ENCODE measurements around the gene GTF2IRD1. TPM values are rescaled to one million over a fixed set of nuclear protein-coding genes. Genes with fewer than 3 reads are reported as not detected.

Gene GTF2IRD1
- total and polyA plus RNA-seq, 9 donors: 12.5 to 44.3 (median 40.7) TPM

- peaks cover 11% of the 10 kb centered on the region for H3K4me1 ChIP-seq (ENCODE audit: control insufficient read depth, insufficient read depth, low read length)
- peaks cover 13% of the 10 kb centered on the region for H3K36me3 ChIP-seq (ENCODE audit: control insufficient read depth, insufficient read depth, low read length)
- H3K27me3 ChIP-seq (ENCODE audit: control insufficient read depth, insufficient read depth, low read length): no peaks in the 10 kb centered on the region
- no peak overlapping the region for H3K4me3 ChIP-seq (ENCODE audit: low read length)
- H3K9me3 ChIP-seq (replicated peaks; ENCODE audit: control insufficient read depth, low read depth, low read length): no peaks in the 10 kb centered on the region
- no peak for DNase-seq
- no peak overlapping the region for H3K27ac ChIP-seq (ENCODE audit: low read length)
- 79% methylated on average over 10 of the region's 14 CpGs for WGBS (ENCODE audit: insufficient coverage)
Observed at GRCh38 chr7:74569501-74570075, 115.9 kb downstream of the GTF2IRD1 start.

DNA sequence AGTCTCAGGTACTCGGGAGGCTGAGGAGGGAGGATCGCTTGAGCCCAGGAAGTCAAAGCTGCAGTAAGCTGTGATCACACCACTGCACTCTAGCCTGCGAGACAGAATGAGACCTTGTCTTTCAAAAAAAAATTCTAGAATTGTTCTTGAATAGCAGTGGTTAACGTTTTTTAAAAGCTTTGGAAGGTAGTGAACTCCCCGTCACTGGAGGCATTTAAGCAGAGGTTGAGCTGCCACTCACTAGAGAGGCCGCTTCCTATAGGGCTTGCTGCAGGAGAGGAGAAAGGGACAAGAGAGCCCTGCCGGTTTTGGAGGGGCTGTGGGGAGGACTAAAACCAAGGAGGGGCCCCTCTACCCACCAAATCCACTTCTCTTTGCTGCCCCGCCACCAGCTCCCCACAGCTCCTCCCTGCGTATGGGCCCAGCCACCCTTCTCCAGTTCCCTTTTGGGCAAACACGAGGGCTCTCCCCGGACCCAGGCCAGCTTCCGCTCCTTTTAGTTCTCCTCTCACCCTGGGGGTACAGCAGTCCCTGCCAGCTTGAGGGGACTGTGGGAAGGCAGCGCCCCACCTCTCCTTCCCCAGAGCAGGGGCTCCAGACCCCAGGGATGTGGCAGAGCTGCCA, 116.9 kb downstream of the GTF2IRD1 start:
- 90% methylated on average over 7 of the region's 13 CpGs for WGBS (ENCODE audit: insufficient coverage)
- H3K27ac ChIP-seq (ENCODE audit: low read length): no peak overlapping the region

GRCh38 chr7:74572301-74572979, 118.7 kb downstream of the GTF2IRD1 start:
- Histone ChIP-seq H3K9me3 (replicated peaks; ENCODE audit: control insufficient read depth, low read depth, low read length) (no peaks in the 10 kb centered on the region), H3K4me3 (ENCODE audit: low read length) (no peak overlapping the region), H3K27ac (ENCODE audit: low read length) (no peak overlapping the region), H3K4me1 (ENCODE audit: control insufficient read depth, insufficient read depth, low read length) (peaks cover 11% of the 10 kb centered on the region), H3K36me3 (ENCODE audit: control insufficient read depth, insufficient read depth, low read length) (peaks cover 13% of the 10 kb centered on the region), H3K27me3 (ENCODE audit: control insufficient read depth, insufficient read depth, low read length) (no peaks in the 10 kb centered on the region)
- WGBS (ENCODE audit: insufficient coverage): 70% methylated on average over 2 of the region's 10 CpGs
- DNase-seq: no peak

More for the DNA sequence above, 116.9 kb downstream of the GTF2IRD1 start:
- Histone ChIP-seq H3K9me3 (replicated peaks; ENCODE audit: control insufficient read depth, low read depth, low read length) (no peaks in the 10 kb centered on the region), H3K4me3 (ENCODE audit: low read length) (no peak overlapping the region), H3K4me1 (ENCODE audit: control insufficient read depth, insufficient read depth, low read length) (peaks cover 11% of the 10 kb centered on the region), H3K36me3 (ENCODE audit: control insufficient read depth, insufficient read depth, low read length) (peaks cover 13% of the 10 kb centered on the region), H3K27me3 (ENCODE audit: control insufficient read depth, insufficient read depth, low read length) (no peaks in the 10 kb centered on the region)
- DNase-seq: no peak

- H3K27me3 ChIP-seq (ENCODE audit: control insufficient read depth, insufficient read depth, low read length): no peaks in the 10 kb centered on the region
Observed at GRCh38 chr7:74573512-74573911, 119.8 kb downstream of the GTF2IRD1 start.

DNA sequence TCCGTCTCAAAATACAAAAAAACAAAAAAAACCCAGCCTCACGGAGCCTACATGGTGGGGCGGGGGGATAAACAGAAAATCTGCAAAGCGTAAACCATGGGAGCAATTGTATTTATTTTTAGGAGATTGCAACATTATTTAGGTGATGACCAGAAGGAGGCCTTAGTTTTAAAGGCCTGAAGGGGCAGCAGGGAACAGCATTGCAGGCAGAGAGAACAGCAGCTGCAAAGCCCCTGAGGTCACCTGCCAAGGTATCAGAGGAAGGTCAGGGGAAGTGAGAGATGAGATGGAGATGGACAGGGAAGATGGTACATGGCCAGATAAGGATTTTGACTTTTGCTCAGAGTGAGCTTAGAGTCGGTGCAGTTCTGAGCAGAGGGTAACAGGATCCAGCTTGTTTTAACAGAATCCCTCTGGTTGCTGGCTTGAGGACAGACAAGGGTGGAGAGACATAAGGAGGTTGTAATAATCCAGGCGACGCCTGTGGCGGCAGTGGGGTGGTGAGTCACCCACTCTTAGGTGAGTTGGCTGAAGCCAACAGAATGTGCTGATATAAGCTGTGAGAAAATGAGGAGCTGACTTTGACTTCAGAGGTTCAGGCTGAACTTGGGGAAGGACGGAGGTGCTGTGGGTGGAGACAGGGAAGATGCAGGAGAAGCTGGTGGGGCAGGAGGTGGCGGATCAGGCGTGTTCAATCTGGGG, 121.5 kb downstream of the GTF2IRD1 start:
- H3K36me3 ChIP-seq (ENCODE audit: control insufficient read depth, insufficient read depth, low read length): peaks cover 16% of the 10 kb centered on the region
- peaks cover 4% of the 10 kb centered on the region for H3K4me1 ChIP-seq (ENCODE audit: control insufficient read depth, insufficient read depth, low read length)
- 88% methylated on average over 10 of the region's 11 CpGs for WGBS (ENCODE audit: insufficient coverage)
- no peaks in the 10 kb centered on the region for H3K27me3 ChIP-seq (ENCODE audit: control insufficient read depth, insufficient read depth, low read length)
- no peak overlapping the region for H3K27ac ChIP-seq (ENCODE audit: low read length)
- no peaks in the 10 kb centered on the region for H3K9me3 ChIP-seq (replicated peaks; ENCODE audit: control insufficient read depth, low read depth, low read length)
- no peak overlapping the region for H3K4me3 ChIP-seq (ENCODE audit: low read length)
- no peak for DNase-seq

More at GRCh38 chr7:74573512-74573911, 119.8 kb downstream of the GTF2IRD1 start:
- DNase-seq: no peak
- no peak overlapping the region for H3K27ac ChIP-seq (ENCODE audit: low read length)
- no peak overlapping the region for H3K4me3 ChIP-seq (ENCODE audit: low read length)
- H3K4me1 ChIP-seq (ENCODE audit: control insufficient read depth, insufficient read depth, low read length): peaks cover 10% of the 10 kb centered on the region
- H3K9me3 ChIP-seq (replicated peaks; ENCODE audit: control insufficient read depth, low read depth, low read length): no peaks in the 10 kb centered on the region
- H3K36me3 ChIP-seq (ENCODE audit: control insufficient read depth, insufficient read depth, low read length): peaks cover 13% of the 10 kb centered on the region
- WGBS (ENCODE audit: insufficient coverage): 67% methylated on average over 5 of the region's 8 CpGs

- H3K4me1 ChIP-seq (ENCODE audit: control insufficient read depth, insufficient read depth, low read length): peaks cover 4% of the 10 kb centered on the region
- H3K27me3 ChIP-seq (ENCODE audit: control insufficient read depth, insufficient read depth, low read length): no peaks in the 10 kb centered on the region
- no peak overlapping the region for H3K4me3 ChIP-seq (ENCODE audit: low read length)
- no peak for DNase-seq
- 100% methylated on average over 3 of the region's 7 CpGs for WGBS (ENCODE audit: insufficient coverage)
- H3K27ac ChIP-seq (ENCODE audit: low read length): no peak overlapping the region
- peaks cover 11% of the 10 kb centered on the region for H3K36me3 ChIP-seq (ENCODE audit: control insufficient read depth, insufficient read depth, low read length)
- H3K9me3 ChIP-seq (replicated peaks; ENCODE audit: control insufficient read depth, low read depth, low read length): no peaks in the 10 kb centered on the region
Observed at GRCh38 chr7:74575811-74576210, 122.1 kb downstream of the GTF2IRD1 start.

DNA sequence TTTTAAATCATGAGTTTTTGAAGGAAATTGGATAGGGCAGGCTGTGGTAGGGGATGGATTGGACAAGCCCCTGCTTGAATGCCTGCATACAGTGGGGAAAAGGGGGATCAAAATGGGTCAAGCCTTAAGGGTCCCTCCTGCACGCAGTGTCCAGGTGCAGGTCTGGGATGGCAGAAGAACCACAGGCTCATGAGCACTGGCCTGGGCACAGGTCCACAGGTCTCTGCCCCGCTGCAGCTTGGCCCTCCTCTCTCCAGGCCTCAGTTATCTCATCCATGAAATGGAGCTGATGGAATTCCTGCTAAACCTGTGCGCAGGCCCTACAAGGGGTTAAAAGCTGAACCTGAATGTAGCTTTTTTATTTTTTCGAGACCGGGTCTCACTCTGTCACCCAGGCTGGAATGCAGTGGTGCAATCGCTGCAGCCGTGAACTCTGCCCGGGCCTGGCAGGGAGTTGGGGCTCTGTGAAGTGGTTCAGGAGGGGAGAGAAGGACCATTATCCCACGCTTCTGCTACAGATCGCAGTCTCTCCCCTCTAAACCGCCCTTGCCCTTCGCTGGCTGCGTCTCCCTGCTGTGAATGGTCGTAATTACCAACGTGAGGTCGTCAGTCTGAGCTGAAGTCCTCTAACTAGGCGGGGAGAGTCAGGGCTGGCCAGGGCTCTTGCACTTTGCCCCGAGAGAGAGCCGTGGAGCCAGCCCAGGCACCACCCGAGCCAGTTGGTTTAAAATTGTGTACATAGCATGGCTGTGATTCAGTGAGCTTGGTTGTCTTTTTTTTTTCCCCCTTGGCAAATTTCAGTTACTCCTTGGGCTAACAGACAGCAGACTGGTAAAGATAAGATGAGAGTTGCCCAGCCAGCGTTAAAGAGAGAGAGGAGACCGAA, 126.3 kb downstream of the GTF2IRD1 start:
- H3K4me3 ChIP-seq (ENCODE audit: low read length): no peak overlapping the region
- H3K4me1 ChIP-seq (ENCODE audit: control insufficient read depth, insufficient read depth, low read length): no peaks in the 10 kb centered on the region
- no peaks in the 10 kb centered on the region for H3K27me3 ChIP-seq (ENCODE audit: control insufficient read depth, insufficient read depth, low read length)
- H3K36me3 ChIP-seq (ENCODE audit: control insufficient read depth, insufficient read depth, low read length): peaks cover 17% of the 10 kb centered on the region
- WGBS (ENCODE audit: insufficient coverage): 43% methylated on average over 9 of the region's 22 CpGs
- H3K9me3 ChIP-seq (replicated peaks; ENCODE audit: control insufficient read depth, low read depth, low read length): no peaks in the 10 kb centered on the region
- H3K27ac ChIP-seq (ENCODE audit: low read length): no peak overlapping the region
- DNase-seq: no peak

DNA sequence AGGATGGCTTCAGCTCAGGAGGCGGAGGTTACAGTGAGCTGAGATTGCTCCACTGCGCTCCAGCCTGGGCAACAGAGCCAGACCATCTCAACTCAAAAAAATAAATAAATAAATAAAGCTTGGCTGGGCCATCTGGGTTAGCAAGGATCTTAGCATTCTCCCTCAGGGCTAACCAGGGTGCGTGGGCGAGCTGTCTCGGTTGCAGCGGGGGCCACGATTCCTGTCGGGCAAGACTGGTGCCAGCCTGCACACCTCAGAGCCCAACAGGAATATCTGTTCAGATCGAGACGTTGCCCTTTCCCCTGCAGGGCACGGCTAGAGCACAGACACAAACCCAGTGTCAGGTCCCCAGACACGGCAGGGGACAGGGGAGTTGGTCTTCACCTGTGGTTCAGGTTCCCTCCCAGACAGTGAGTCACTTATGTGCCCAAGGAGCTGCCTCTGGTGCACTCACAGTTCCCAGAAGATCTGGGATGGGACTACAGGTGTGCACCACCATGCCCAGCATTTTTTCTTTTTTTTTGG, 128.3 kb downstream of the GTF2IRD1 start:
- H3K9me3 ChIP-seq (replicated peaks; ENCODE audit: control insufficient read depth, low read depth, low read length): no peaks in the 10 kb centered on the region

DNA sequence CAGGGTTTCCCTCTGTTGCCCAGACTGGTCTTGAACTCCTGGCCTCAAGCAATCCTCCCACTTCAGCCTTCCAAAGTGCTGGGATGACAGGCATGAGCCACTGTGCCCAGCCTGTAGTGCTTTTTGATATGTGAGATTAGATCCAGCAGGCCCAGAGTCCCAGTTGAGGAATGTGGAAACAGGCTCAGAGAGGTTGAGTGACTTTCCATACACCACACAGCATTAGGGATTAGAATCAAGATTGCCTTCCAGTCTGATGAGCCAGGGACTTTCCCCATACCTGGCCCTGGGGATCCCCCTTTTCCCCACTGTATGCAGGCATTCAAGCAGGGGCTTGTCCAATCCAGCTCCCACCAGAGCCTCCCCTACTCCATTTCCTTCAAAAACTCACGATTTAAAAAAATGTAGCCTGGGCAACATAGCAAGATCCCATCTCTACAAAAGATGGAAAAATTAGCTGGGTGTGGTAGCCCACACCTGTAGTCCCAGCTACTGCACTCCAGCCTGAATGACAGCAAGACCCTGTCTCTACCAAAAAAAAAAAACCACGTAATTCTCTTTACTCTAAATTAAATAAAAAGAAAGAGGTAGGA, 128.8 kb downstream of the GTF2IRD1 start:
- Histone ChIP-seq H3K36me3 (ENCODE audit: control insufficient read depth, insufficient read depth, low read length) (peaks cover 12% of the 10 kb centered on the region), H3K9me3 (replicated peaks; ENCODE audit: control insufficient read depth, low read depth, low read length) (no peaks in the 10 kb centered on the region), H3K4me1 (ENCODE audit: control insufficient read depth, insufficient read depth, low read length) (peaks cover 7% of the 10 kb centered on the region), H3K27ac (ENCODE audit: low read length) (no peak overlapping the region), H3K4me3 (ENCODE audit: low read length) (no peak overlapping the region), H3K27me3 (ENCODE audit: control insufficient read depth, insufficient read depth, low read length) (no peaks in the 10 kb centered on the region)
- no CpG with 5 or more reads among the region's 2 CpGs for WGBS (ENCODE audit: insufficient coverage)
- no peak for DNase-seq

More for the DNA sequence above, 128.3 kb downstream of the GTF2IRD1 start:
- WGBS (ENCODE audit: insufficient coverage): 94% methylated on average over 10 of the region's 12 CpGs
- Histone ChIP-seq H3K4me1 (ENCODE audit: control insufficient read depth, insufficient read depth, low read length) (peaks cover 2% of the 10 kb centered on the region), H3K27ac (ENCODE audit: low read length) (no peak overlapping the region), H3K4me3 (ENCODE audit: low read length) (no peak overlapping the region), H3K36me3 (ENCODE audit: control insufficient read depth, insufficient read depth, low read length) (peaks cover 12% of the 10 kb centered on the region), H3K27me3 (ENCODE audit: control insufficient read depth, insufficient read depth, low read length) (no peaks in the 10 kb centered on the region)
- no peak for DNase-seq

All from muscle of leg (tissue), 11 donors.